WERI-Rb-1 (cell line): ENCODE data around the gene ADAMTS2.

Source experiments
- DNase-seq: peaks from one replicate; pipeline ENCODE4 v3.0.0-alpha.2; 2020
- H3K27ac ChIP-seq: fragments of 250-450 bp; sonication (Bioruptor Pico); 2 replicates; pipeline ENCODE4 v1.5.1; 2020; ENCODE audit warnings: mild to moderate bottlenecking, moderate library complexity
- H3K27me3 ChIP-seq: fragments of 250-450 bp; sonication (Bioruptor Pico); 2 replicates; pipeline ENCODE4 v1.5.1; 2021; ENCODE audit warnings: mild to moderate bottlenecking, low read depth, moderate library complexity; ENCODE audit not compliant: insufficient read depth, severe bottlenecking
- H3K36me3 ChIP-seq: fragments of 250-450 bp; sonication (Bioruptor Pico); 2 replicates; pipeline ENCODE4 v1.5.1; 2020; ENCODE audit warnings: mild to moderate bottlenecking, moderate library complexity
- H3K4me3 ChIP-seq: 2 replicates; pipeline ENCODE4 v1.5.1; 2011; ENCODE audit warnings: low read depth, mild to moderate bottlenecking, control low read depth, low read length
- H3K9me3 ChIP-seq: fragments of 250-450 bp; sonication (Bioruptor Pico); 2 replicates; pipeline ENCODE4 v1.5.1; 2021; ENCODE audit warnings: mild to moderate bottlenecking, moderate library complexity; ENCODE audit not compliant: severe bottlenecking
- TF ChIP-seq, protein P1 (sequence below): IDR thresholded peaks from 2 replicates; pipeline ENCODE4 v1.5.1; 2011; ENCODE audit warnings: low read depth, mild to moderate bottlenecking, control low read depth, inconsistent platforms, low read length

ADAMTS2 gene

DNA sequence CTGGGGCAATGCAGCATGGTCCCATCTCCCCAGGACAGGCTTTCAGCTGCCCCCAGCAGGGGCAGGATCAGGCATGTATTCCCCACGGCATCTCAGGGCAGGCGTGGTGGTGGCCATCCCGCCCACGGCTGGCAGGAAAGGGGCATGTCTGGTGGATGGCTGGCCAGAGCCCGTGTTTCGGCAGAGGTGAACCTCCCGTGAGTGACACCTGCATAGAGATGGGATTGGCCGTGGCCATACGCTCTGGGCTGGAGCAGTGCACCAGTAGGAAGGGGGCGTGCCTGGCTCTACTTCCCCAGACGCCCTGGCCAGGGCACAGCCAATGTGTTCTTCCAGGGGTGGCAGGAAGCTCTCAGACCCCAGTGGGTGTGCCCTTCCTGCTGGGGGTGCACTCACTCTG lies 146.0 kb downstream of the ADAMTS2 start:
- Histone ChIP-seq H3K27me3 (no peaks in the 10 kb centered on the region), H3K4me3 (no peak overlapping the region), H3K36me3 (no peaks in the 10 kb centered on the region), H3K9me3 (no peaks in the 10 kb centered on the region), H3K27ac (no peak overlapping the region)
- DNase-seq: no peak
- TF ChIP-seq, protein P1, sequence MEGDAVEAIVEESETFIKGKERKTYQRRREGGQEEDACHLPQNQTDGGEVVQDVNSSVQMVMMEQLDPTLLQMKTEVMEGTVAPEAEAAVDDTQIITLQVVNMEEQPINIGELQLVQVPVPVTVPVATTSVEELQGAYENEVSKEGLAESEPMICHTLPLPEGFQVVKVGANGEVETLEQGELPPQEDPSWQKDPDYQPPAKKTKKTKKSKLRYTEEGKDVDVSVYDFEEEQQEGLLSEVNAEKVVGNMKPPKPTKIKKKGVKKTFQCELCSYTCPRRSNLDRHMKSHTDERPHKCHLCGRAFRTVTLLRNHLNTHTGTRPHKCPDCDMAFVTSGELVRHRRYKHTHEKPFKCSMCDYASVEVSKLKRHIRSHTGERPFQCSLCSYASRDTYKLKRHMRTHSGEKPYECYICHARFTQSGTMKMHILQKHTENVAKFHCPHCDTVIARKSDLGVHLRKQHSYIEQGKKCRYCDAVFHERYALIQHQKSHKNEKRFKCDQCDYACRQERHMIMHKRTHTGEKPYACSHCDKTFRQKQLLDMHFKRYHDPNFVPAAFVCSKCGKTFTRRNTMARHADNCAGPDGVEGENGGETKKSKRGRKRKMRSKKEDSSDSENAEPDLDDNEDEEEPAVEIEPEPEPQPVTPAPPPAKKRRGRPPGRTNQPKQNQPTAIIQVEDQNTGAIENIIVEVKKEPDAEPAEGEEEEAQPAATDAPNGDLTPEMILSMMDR: no peak

DNA sequence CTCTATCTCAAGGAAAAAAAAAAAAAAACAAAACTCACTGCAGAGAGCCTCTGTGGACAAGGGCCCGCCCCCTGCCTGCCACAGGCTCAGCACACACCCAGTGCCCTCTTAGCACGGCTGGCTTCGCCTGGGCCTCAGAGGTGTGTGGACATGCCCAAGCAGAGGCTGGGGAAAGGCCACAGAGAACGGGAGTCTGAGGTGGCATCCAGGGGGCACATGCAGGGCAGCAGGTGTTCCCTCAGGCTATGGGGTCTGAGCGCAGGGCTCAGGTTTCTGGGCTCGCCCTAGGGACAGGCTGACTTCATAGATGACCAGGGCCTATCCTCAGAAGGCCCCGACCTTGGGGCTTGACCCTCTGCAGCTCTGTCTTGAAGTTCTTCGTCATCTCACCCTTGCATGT lies 146.4 kb downstream of the ADAMTS2 start:
- Histone ChIP-seq H3K4me3 (no peak overlapping the region), H3K27ac (no peak overlapping the region), H3K9me3 (no peaks in the 10 kb centered on the region), H3K27me3 (no peaks in the 10 kb centered on the region), H3K36me3 (no peaks in the 10 kb centered on the region)
- DNase-seq: no peak
- TF ChIP-seq, protein P1: no peak

DNA sequence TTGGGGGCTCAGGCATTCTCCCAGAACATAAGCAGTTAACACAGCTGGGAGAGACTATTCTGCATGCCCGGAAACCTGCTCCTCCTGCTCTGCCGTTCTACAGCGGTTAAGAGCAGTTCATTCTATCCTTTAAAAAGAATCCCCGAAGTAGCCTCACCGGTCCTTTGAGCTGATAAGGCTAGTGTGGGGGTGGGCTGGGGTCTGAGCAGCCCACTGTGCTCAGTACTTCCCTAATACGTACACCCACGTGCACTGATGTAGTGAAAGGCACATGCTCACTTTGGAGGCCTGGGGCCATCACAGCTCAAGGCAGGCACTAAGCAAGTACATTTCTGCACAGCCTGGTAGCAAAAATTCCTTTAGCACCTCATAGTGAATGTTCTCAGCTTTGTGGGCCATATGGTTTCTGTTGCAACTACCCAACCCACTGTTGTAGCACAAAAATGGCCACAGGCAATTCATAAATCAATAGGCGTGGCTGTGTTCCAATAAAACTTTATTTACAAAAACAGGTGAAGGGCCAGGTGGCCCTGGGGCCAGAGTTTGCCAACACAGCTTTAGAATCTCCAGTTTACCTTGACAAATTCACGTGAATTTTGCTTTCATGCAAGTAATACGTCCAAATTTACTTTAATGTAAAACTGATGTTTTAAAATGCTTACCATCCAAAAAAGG lies 148.7 kb downstream of the ADAMTS2 start:
- H3K27me3 ChIP-seq: no peaks in the 10 kb centered on the region
- no peak overlapping the region for H3K4me3 ChIP-seq
- TF ChIP-seq, protein P1: no peak
- H3K27ac ChIP-seq: no peak overlapping the region
- no peak for DNase-seq
- no peaks in the 10 kb centered on the region for H3K9me3 ChIP-seq
- H3K36me3 ChIP-seq: no peaks in the 10 kb centered on the region

DNA sequence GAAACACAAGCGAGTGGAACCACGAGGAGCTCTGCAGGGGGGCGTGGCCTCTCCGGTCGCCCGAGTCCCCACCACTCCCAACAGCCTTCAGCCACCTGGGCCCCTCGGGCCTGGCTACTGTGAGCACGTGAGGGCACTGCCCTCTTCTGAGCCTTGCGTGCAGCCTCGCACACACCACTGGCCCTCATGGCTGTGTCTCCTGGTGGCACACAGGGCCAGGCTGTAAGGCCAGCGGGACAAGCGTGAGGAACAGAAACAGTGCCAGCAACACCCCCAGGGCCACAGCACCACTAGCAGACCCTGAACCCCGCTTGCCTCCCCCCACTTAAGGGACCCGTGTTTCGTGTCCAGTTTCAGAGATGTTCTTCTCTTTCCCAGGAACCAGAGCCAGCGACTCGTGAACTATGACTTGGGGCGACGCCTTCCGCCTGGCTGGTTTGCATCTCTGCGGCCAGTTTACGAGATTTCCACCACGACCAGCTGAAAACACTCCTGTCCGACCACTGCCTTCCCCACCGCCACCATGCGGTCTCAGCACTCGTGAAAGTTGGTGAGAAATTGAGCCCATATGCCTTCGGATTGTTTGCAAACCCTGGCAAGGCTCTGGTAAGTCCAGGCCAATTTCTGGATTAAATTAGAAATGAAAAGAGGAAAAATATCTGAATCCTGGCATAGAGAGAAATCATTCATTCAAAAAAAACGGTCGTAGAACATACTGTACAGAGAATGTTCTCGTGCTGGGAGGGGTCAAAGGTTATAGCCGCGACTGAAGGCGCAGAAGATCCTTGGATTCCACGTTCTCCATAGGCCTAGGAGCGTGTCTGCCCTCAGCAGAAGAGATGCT lies 149.5 kb downstream of the ADAMTS2 start:
- no peak overlapping the region for H3K4me3 ChIP-seq
- no peak for DNase-seq
- TF ChIP-seq, protein P1: no peak
- H3K27ac ChIP-seq: no peak overlapping the region
- no peaks in the 10 kb centered on the region for H3K9me3 ChIP-seq
- no peaks in the 10 kb centered on the region for H3K36me3 ChIP-seq
- H3K27me3 ChIP-seq: no peaks in the 10 kb centered on the region

DNA sequence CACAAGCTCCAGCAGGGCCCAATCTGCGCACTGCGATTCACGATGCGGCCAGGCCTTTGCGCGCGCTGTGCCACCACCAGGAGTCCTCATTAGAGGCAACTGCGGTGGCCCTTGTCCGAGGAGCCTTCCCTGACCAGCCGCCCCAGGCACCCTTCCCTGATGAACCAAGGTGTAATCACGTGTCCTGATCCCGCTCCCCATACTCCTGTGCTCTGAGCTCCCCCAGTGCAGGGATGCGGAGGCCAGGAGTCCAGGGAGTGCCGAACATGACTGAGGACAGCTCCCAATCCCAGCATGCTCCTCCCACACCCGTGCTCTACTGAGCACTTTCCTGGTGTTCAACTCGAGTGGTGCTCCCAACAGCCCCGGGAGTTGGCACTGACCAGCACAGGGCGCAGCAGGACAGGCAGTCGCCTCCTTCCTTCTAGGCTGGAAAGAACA lies 150.3 kb downstream of the ADAMTS2 start:
- Histone ChIP-seq H3K9me3 (no peaks in the 10 kb centered on the region), H3K36me3 (no peaks in the 10 kb centered on the region), H3K4me3 (no peak overlapping the region), H3K27me3 (no peaks in the 10 kb centered on the region), H3K27ac (no peak overlapping the region)
- TF ChIP-seq, protein P1: no peak
- no peak for DNase-seq
